Brain microvascular endothelial cell (primary cell): ENCODE data around the gene BBX.

ENCODE experiments used
- DNase-seq: peaks from one replicate; pipeline ENCODE4 v3.0.0-alpha.2; 2020
- H3K27ac ChIP-seq: fragments of 250-450 bp; sonication (Bioruptor Pico); 2 replicates; pipeline ENCODE4 v1.5.1; 2020; ENCODE audit warnings: mild to moderate bottlenecking, moderate library complexity
- H3K27me3 ChIP-seq: fragments of 250-450 bp; sonication (Bioruptor Pico); replicated peaks from 2 replicates; pipeline ENCODE4 v1.5.1; 2020; ENCODE audit warnings: mild to moderate bottlenecking
- H3K36me3 ChIP-seq: fragments of 250-450 bp; sonication (Bioruptor Pico); replicated peaks from 2 replicates; pipeline ENCODE4 v1.5.1; 2020; ENCODE audit warnings: mild to moderate bottlenecking
- H3K4me3 ChIP-seq: 2 replicates; pipeline ENCODE4 v1.5.1; 2011; ENCODE audit warnings: low read depth, mild to moderate bottlenecking, control low read depth, low read length, moderate library complexity
- in situ Hi-C: cut with HindIII; loops from 2 replicates; pipeline ENCODE4 v1.10.0; 2017; ENCODE audit warnings: low sequenced_read_pairs, low pct_ligation_motif_present
- TF ChIP-seq, protein P1 (sequence below): IDR thresholded peaks from 2 replicates; pipeline ENCODE4 v1.5.1; 2011; ENCODE audit warnings: low read depth, mild to moderate bottlenecking, moderate library complexity, low read length, control low read depth, inconsistent platforms; ENCODE audit errors: missing control alignments

Gene BBX

DNA sequence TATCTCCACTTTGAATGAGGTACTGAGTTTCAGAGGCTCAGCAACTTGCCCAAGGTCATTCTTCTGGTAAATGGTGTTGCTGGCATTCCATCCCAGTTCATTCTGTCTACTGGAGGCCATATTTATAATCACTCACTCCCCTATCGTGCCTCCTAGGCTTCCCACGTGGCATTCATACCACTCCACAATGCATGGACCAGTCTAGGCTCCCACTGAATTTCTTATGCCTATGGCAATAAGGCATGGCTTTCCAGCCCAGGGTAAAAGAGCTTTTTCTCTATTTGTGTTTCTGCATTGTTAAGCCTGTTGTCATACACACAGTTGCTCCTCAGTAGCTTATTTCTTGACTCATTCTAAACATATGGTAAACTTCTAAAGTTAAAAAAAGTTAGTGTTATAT is 19.9 kb downstream of the BBX start:
- in situ Hi-C loops = no loop called here
- TF ChIP-seq, protein P1, sequence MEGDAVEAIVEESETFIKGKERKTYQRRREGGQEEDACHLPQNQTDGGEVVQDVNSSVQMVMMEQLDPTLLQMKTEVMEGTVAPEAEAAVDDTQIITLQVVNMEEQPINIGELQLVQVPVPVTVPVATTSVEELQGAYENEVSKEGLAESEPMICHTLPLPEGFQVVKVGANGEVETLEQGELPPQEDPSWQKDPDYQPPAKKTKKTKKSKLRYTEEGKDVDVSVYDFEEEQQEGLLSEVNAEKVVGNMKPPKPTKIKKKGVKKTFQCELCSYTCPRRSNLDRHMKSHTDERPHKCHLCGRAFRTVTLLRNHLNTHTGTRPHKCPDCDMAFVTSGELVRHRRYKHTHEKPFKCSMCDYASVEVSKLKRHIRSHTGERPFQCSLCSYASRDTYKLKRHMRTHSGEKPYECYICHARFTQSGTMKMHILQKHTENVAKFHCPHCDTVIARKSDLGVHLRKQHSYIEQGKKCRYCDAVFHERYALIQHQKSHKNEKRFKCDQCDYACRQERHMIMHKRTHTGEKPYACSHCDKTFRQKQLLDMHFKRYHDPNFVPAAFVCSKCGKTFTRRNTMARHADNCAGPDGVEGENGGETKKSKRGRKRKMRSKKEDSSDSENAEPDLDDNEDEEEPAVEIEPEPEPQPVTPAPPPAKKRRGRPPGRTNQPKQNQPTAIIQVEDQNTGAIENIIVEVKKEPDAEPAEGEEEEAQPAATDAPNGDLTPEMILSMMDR = no peak

DNA sequence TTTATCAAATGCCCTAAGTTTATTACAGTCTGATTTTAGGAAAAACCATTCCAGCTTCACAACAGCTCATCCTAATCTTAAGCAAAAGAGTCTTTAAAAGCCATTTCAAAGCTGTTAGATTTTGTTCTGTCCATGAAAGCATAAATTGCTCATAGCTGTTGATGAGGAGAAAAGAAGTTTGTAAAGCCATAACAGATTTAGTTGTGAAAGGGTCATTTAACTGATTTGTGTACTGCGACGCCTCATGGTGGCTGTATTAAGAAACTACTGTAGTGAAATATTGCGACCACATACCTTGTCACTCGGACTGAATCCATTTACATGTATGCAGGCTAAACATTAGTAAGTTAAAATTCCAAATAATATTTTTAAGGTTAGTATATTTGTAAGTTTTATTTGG is 20.9 kb downstream of the BBX start:
- in situ Hi-C loops = no loop called here
- H3K27ac ChIP-seq = no peak overlapping the region
- no peak overlapping the region for H3K4me3 ChIP-seq
- no peaks in the 10 kb centered on the region for H3K27me3 ChIP-seq
- TF ChIP-seq, protein P1 = no peak
- DNase-seq = no peak
- H3K36me3 ChIP-seq = peaks cover 2% of the 10 kb centered on the region

More for the DNA sequence above, 19.9 kb downstream of the BBX start:
- Histone ChIP-seq H3K4me3 (no peak overlapping the region), H3K27me3 (no peaks in the 10 kb centered on the region), H3K36me3 (no peaks in the 10 kb centered on the region), H3K27ac (no peak overlapping the region)
- no peak for DNase-seq

DNA sequence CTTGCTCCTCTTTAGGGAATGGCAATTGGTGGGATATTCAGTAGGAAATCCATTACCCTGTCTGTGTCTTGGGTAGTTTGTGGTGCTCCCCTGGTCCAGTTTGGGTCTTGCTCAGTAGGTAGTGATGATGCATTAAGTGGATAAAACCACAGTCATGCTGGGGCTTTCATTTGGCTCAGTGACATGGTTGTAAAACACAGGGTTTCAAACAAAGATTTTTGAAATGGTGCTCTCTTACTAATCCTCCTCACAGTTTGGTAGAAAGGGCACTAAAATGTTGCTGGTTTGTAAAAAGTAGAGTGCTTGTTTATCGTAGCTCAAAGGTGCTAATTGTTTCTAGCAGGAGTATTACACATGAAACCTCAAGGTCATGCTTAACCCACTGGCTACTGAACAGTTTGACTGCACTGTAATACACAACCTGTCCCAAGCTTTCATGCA is 22.9 kb downstream of the BBX start:
- Histone ChIP-seq H3K27ac (no peak overlapping the region), H3K36me3 (peaks cover 3% of the 10 kb centered on the region), H3K27me3 (no peaks in the 10 kb centered on the region), H3K4me3 (no peak overlapping the region)
- TF ChIP-seq, protein P1 = no peak
- DNase-seq = peak; percentile 8
- in situ Hi-C loops = no loop called here

DNA sequence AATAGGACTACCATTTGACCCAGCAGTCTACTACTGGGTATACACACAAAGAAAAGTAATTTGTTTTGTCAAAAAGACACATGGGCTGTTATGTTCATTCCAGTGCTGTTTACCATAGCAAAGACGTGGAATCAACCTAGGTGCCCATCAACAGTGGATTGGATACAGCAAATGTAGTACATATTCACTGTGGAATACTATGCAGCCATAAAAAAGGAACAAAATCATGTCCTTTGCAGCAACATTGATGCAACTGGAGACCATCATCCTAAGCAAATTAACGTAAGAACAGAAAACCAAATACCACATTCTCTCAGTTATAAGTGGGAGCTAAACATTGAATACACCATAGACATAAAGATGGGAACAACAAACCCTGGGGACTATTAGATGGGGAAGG is 25.8 kb downstream of the BBX start:
- TF ChIP-seq, protein P1 = no peak
- no peak overlapping the region for H3K4me3 ChIP-seq
- DNase-seq = no peak
- no peaks in the 10 kb centered on the region for H3K27me3 ChIP-seq
- H3K36me3 ChIP-seq = peaks cover 3% of the 10 kb centered on the region
- in situ Hi-C loops = no loop called here
- no peak overlapping the region for H3K27ac ChIP-seq

DNA sequence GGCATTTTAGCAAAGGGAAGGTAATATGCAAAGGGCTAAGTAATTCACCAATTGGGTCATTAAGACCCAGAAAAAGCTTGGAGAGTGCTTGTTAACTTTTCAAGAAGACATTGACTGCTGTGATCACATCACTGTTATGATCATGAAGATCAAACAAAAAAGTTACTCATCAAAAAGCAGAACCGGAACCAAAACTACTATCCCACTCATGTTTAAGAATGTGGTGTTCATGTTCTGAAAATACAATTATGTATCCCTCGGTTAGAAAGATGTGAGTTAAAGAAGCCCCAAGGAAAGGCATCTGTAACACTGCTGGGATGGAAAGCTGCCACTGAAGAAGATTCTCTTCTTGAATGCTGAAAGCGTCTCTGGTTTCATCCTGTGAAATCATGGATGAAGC is 32.6 kb downstream of the BBX start:
- TF ChIP-seq, protein P1 = no peak
- H3K27ac ChIP-seq = no peak overlapping the region
- H3K36me3 ChIP-seq = no peaks in the 10 kb centered on the region
- H3K27me3 ChIP-seq = no peaks in the 10 kb centered on the region
- DNase-seq = no peak
- in situ Hi-C loops = no loop called here
- no peak overlapping the region for H3K4me3 ChIP-seq

DNA sequence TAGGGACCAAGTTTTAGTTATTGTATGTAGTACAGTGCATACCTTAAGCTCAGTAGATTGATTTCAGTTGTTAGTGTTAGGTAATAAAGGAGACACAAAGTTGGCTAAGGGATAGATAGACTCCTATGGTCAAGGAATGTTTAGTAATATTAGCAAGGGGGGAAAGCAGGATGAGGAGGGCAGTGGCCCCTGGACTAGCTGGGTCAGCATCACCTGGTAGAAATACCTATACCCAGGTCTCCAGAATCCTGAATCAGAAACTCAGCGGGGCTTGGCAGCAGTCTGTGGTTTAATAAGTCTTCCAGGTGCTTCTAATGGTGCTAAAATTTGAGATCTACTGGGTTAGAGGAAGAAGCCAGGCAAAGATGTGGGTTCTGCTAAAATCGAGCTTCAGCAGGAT is 35.0 kb downstream of the BBX start:
- H3K36me3 ChIP-seq = no peaks in the 10 kb centered on the region
- in situ Hi-C loops = no loop called here
- TF ChIP-seq, protein P1 = no peak
- H3K27me3 ChIP-seq = no peaks in the 10 kb centered on the region
- H3K27ac ChIP-seq = no peak overlapping the region
- no peak for DNase-seq
- H3K4me3 ChIP-seq = no peak overlapping the region
